ENCODE results near the gene BTBD2.

BTBD2 gene

GRCh38 chr19:1984357-1984756 lies 31.2 kb downstream of the BTBD2 start:
- H3K4me1 Mint-ChIP-seq: peaks cover 0 to 3% of the 10 kb centered on the region in 2 donors
- no peaks in the 10 kb centered on the region for H3K9me3 Mint-ChIP-seq
- H3K27ac Mint-ChIP-seq: no peak overlapping the region
- ATAC-seq (replicated peaks) (no peak), DNase-seq (no peak)
- H3K27me3 Mint-ChIP-seq: no peaks in the 10 kb centered on the region
- H3K36me3 Mint-ChIP-seq: peaks cover 25 to 49% of the 10 kb centered on the region in 2 donors
- H3K4me3 Mint-ChIP-seq: no peak overlapping the region

- Mint-ChIP-seq H3K9me3 (no peaks in the 10 kb centered on the region), H3K36me3 (peaks cover 21 to 34% of the 10 kb centered on the region in 2 donors), H3K4me3 (no peak overlapping the region), H3K4me1 (peaks cover 0 to 3% of the 10 kb centered on the region in 2 donors), H3K27ac (peak overlapping the region; percentile 80), H3K27me3 (no peaks in the 10 kb centered on the region)
- ATAC-seq (replicated peaks) (no peak), DNase-seq (no peak)
Observed at GRCh38 chr19:1981253-1981652, 34.3 kb downstream of the BTBD2 start.

- no peak for ATAC-seq (replicated peaks)
- Mint-ChIP-seq H3K9me3 (no peaks in the 10 kb centered on the region), H3K27me3 (no peaks in the 10 kb centered on the region), H3K36me3 (peaks cover 18 to 31% of the 10 kb centered on the region in 2 donors), H3K27ac (no peak overlapping the region), H3K4me3 (no peak overlapping the region), H3K4me1 (peaks cover 0 to 3% of the 10 kb centered on the region in 2 donors)
- no peak for DNase-seq
Observed at GRCh38 chr19:1980809-1981181, 34.7 kb downstream of the BTBD2 start.

- Mint-ChIP-seq H3K9me3 (no peaks in the 10 kb centered on the region), H3K27me3 (no peaks in the 10 kb centered on the region), H3K4me1 (peaks cover 0 to 3% of the 10 kb centered on the region in 2 donors), H3K4me3 (no peak overlapping the region), H3K27ac (peak overlapping the region; percentile 25), H3K36me3 (peaks cover 18 to 30% of the 10 kb centered on the region in 2 donors)
- ATAC-seq (replicated peaks): no peak
- no peak for DNase-seq
Observed at GRCh38 chr19:1980091-1980808, 35.3 kb downstream of the BTBD2 start.

GRCh38 chr19:1979642-1980041 lies 35.9 kb downstream of the BTBD2 start:
- ATAC-seq (replicated peaks) (no peak), DNase-seq (no peak)
- Mint-ChIP-seq H3K36me3 (peaks cover 20 to 28% of the 10 kb centered on the region in 2 donors), H3K27me3 (no peaks in the 10 kb centered on the region), H3K27ac (no peak overlapping the region), H3K9me3 (no peaks in the 10 kb centered on the region), H3K4me3 (no peak overlapping the region), H3K4me1 (peaks cover 0 to 6% of the 10 kb centered on the region in 2 donors)

- no peak for ATAC-seq (replicated peaks)
- H3K4me1 Mint-ChIP-seq: peaks cover 4 to 6% of the 10 kb centered on the region in 2 donors
- no peak for DNase-seq
- no peaks in the 10 kb centered on the region for H3K27me3 Mint-ChIP-seq
- no peaks in the 10 kb centered on the region for H3K9me3 Mint-ChIP-seq
- H3K36me3 Mint-ChIP-seq: peaks cover 21 to 28% of the 10 kb centered on the region in 2 donors
- H3K4me3 Mint-ChIP-seq: no peak overlapping the region
- no peak overlapping the region for H3K27ac Mint-ChIP-seq
Observed at GRCh38 chr19:1979017-1979416, 36.5 kb downstream of the BTBD2 start.

GRCh38 chr19:1978346-1978894 lies 37.1 kb downstream of the BTBD2 start:
- ATAC-seq (replicated peaks) (no peak), DNase-seq (no peak)
- H3K27ac Mint-ChIP-seq: no peak overlapping the region
- H3K4me1 Mint-ChIP-seq: peaks cover 7 to 8% of the 10 kb centered on the region in 2 donors
- no peaks in the 10 kb centered on the region for H3K9me3 Mint-ChIP-seq
- H3K27me3 Mint-ChIP-seq: no peaks in the 10 kb centered on the region
- peaks cover 25 to 29% of the 10 kb centered on the region in 2 donors for H3K36me3 Mint-ChIP-seq
- no peak overlapping the region for H3K4me3 Mint-ChIP-seq

GRCh38 chr19:1977120-1977519 lies 38.4 kb downstream of the BTBD2 start:
- DNase-seq (no peak), ATAC-seq (replicated peaks) (no peak)
- Mint-ChIP-seq H3K4me3 (no peak overlapping the region), H3K27ac (no peak overlapping the region), H3K36me3 (peaks cover 25 to 27% of the 10 kb centered on the region in 2 donors), H3K9me3 (no peaks in the 10 kb centered on the region), H3K27me3 (no peaks in the 10 kb centered on the region), H3K4me1 (peaks cover 8 to 9% of the 10 kb centered on the region in 2 donors)

- H3K27ac Mint-ChIP-seq: no peak overlapping the region
- peaks cover 19 to 25% of the 10 kb centered on the region in 2 donors for H3K36me3 Mint-ChIP-seq
Observed at GRCh38 chr19:1975162-1975480, 40.4 kb downstream of the BTBD2 start.

GRCh38 chr19:1974381-1975161 lies 40.9 kb downstream of the BTBD2 start:
- peaks cover 7 to 15% of the 10 kb centered on the region in 2 donors for H3K4me1 Mint-ChIP-seq
- H3K9me3 Mint-ChIP-seq: no peaks in the 10 kb centered on the region
- H3K27me3 Mint-ChIP-seq: no peaks in the 10 kb centered on the region
- no peak for ATAC-seq (replicated peaks)
- peaks cover 19 to 26% of the 10 kb centered on the region in 2 donors for H3K36me3 Mint-ChIP-seq
- H3K27ac Mint-ChIP-seq: no peak overlapping the region
- DNase-seq: no peak
- no peak overlapping the region for H3K4me3 Mint-ChIP-seq

More at GRCh38 chr19:1975162-1975480, 40.4 kb downstream of the BTBD2 start:
- no peak overlapping the region for H3K4me3 Mint-ChIP-seq
- H3K9me3 Mint-ChIP-seq: no peaks in the 10 kb centered on the region
- peaks cover 7 to 15% of the 10 kb centered on the region in 2 donors for H3K4me1 Mint-ChIP-seq
- DNase-seq (no peak), ATAC-seq (replicated peaks) (no peak)
- H3K27me3 Mint-ChIP-seq: no peaks in the 10 kb centered on the region

GRCh38 chr19:1970806-1971502 lies 44.6 kb downstream of the BTBD2 start:
- H3K36me3 Mint-ChIP-seq: peaks cover 25 to 30% of the 10 kb centered on the region in 2 donors
- no peak overlapping the region for H3K4me3 Mint-ChIP-seq
- H3K4me1 Mint-ChIP-seq: peaks cover 16 to 19% of the 10 kb centered on the region in 2 donors
- no peaks in the 10 kb centered on the region for H3K9me3 Mint-ChIP-seq
- no peak overlapping the region for H3K27ac Mint-ChIP-seq
- DNase-seq: no peak
- no peaks in the 10 kb centered on the region for H3K27me3 Mint-ChIP-seq
- ATAC-seq (replicated peaks): no peak

GRCh38 chr19:1970003-1970805 lies 45.3 kb downstream of the BTBD2 start:
- DNase-seq: no peak
- Mint-ChIP-seq H3K36me3 (peaks cover 27 to 30% of the 10 kb centered on the region in 2 donors), H3K4me3 (no peak overlapping the region), H3K4me1 (peaks cover 17 to 22% of the 10 kb centered on the region in 2 donors), H3K9me3 (no peaks in the 10 kb centered on the region), H3K27me3 (no peaks in the 10 kb centered on the region), H3K27ac (peak overlapping the region; percentile 59)
- no peak for ATAC-seq (replicated peaks)

- H3K27me3 Mint-ChIP-seq: no peaks in the 10 kb centered on the region
- H3K9me3 Mint-ChIP-seq: no peaks in the 10 kb centered on the region
- H3K36me3 Mint-ChIP-seq: peaks cover 22 to 28% of the 10 kb centered on the region in 2 donors
- H3K4me3 Mint-ChIP-seq: no peak overlapping the region
- H3K4me1 Mint-ChIP-seq: peaks cover 15 to 22% of the 10 kb centered on the region in 2 donors
- DNase-seq: no peak
- no peak overlapping the region for H3K27ac Mint-ChIP-seq
- no peak for ATAC-seq (replicated peaks)
Observed at GRCh38 chr19:1969176-1970002, 46.1 kb downstream of the BTBD2 start.

All from stimulated activated naive B cell treated with anti-CD40 and anti-IgM and Interleukin-4, amounts not matched to agents 10 μg/mL and 1 μg/mL and 100 μg/mL, for 72 hours (primary cell).